HepG2 (cell line): ENCODE measurements around the gene KITLG. TPM values are rescaled to one million over a fixed set of nuclear protein-coding genes. Genes with fewer than 3 reads are reported as not detected.

Source experiments
- ATAC-seq: fragments of 200-7000 bp; cut with Tn5 transposase; 3 replicates; pipeline ENCODE4 v1.9.1; 2020; ENCODE audit warnings: mild to moderate bottlenecking, moderate library complexity
- BruUV-seq: library from RNA; stranded (reverse); fragments of 400-500 nt; replicated peaks from 2 replicates; lab custom pipeline; 2021; lab: Mats Ljungman, UMichigan
- CTCF ChIA-PET: fragments of 300-600 bp; formaldehyde crosslinking; extraction: SDS; loops from one replicate; lab custom pipeline; 2021; ENCODE audit warnings: low total read pairs, inconsistent platforms, low intra/inter-chr PET ratio; lab: Yijun Ruan, JAX
- POLR2A ChIA-PET: fragments of 350-600 bp; sonication (Branson Sonifier 250); formaldehyde crosslinking; loops from one replicate; lab custom pipeline; 2020; ENCODE audit warnings: antibody characterized with exemption, inconsistent platforms; lab: Yijun Ruan, JAX
- DNase-seq: peaks from one replicate; pipeline ENCODE4 v3.0.0-alpha.2; 2015; ENCODE audit warnings: low spot score
- FAIRE-seq: peaks from 3 replicates; lab custom pipeline; 2011; peaks lifted over from hg19 to GRCh38; lab: Jason Lieb, UNC
- H2AFZ ChIP-seq: one replicate; pipeline ENCODE4 v1.6.1; 2011; ENCODE audit warnings: low read length, inconsistent platforms
- H3K27ac ChIP-seq: fragments of 300-600 bp; 3 replicates; pipeline ENCODE4 v1.8.0; 2011; ENCODE audit warnings: mixed run types, mild to moderate bottlenecking, mixed read lengths, low read length, inconsistent platforms; ENCODE audit not compliant: insufficient read depth; ENCODE audit errors: extremely low read length
- H3K27me3 ChIP-seq, 2 experiments: fragments of 200-600 bp in 1 of 2; 2 replicates in 1 of 2; 3 replicates in 1 of 2; pipeline versions ENCODE4 v1.6.0 to v1.8.0; 2011; ENCODE audit warnings: low read length in 2 of 2, mild to moderate bottlenecking in 2 of 2, moderate library complexity in 2 of 2, inconsistent platforms in 1 of 2; ENCODE audit not compliant: insufficient read depth in 2 of 2, control insufficient read depth in 1 of 2
- H3K36me3 ChIP-seq, 2 experiments: fragments of 200-600 bp in 1 of 2; replicated peaks in 1 of 2; 2 replicates in 1 of 2; 3 replicates in 1 of 2; pipeline versions ENCODE4 v1.5.1 to v1.8.0; 2011; ENCODE audit warnings: low read length in 2 of 2, inconsistent platforms in 1 of 2; ENCODE audit not compliant: insufficient read depth in 2 of 2, control insufficient read depth in 1 of 2
- H3K4me1 ChIP-seq: 2 replicates; pipeline ENCODE4 v1.5.1; 2012; ENCODE audit warnings: low read length, inconsistent platforms; ENCODE audit not compliant: insufficient read depth
- H3K4me2 ChIP-seq: 2 replicates; pipeline ENCODE4 v1.6.0; 2011; ENCODE audit warnings: low read depth, low read length, inconsistent platforms
- H3K4me3 ChIP-seq, 3 experiments: fragments of 200-600 bp in 1 of 3; sonication (generic), shearing (Covaris generic) in 1 of 3; replicated peaks in 1 of 3; 2 replicates each; pipeline ENCODE4 v1.5.1; 2011 to 2016; ENCODE audit warnings: low read length in 3 of 3, inconsistent platforms in 2 of 3, low read depth in 2 of 3, mild to moderate bottlenecking in 2 of 3, control low read depth in 1 of 3, mixed read lengths in 1 of 3; ENCODE audit not compliant: insufficient read depth in 1 of 3
- H3K79me2 ChIP-seq: one replicate; pipeline ENCODE4 v1.6.1; 2011; ENCODE audit warnings: low read length, inconsistent platforms; ENCODE audit not compliant: insufficient read depth
- H3K9ac ChIP-seq: 2 replicates; pipeline ENCODE4 v1.6.0; 2011; ENCODE audit warnings: mild to moderate bottlenecking, low read depth, low read length, inconsistent platforms; ENCODE audit not compliant: insufficient read depth
- H3K9me3 ChIP-seq: 2 replicates; pipeline ENCODE4 v1.5.1; 2012; ENCODE audit warnings: mild to moderate bottlenecking, low read length
- H4K20me1 ChIP-seq: 2 replicates; pipeline ENCODE4 v1.6.0; 2011; ENCODE audit warnings: inconsistent platforms, mild to moderate bottlenecking, low read length, moderate library complexity; ENCODE audit not compliant: insufficient read depth
- ATRX ChIP-seq: sonication (generic); formaldehyde crosslinking; IDR thresholded peaks from 2 replicates; pipeline ENCODE4 v1.4.0; 2020; ENCODE audit warnings: missing genetic modification reagents, borderline replicate concordance
- HCFC1 ChIP-seq: fragments of 150-350 bp; IDR thresholded peaks from 2 replicates; pipeline ENCODE4 v1.6.1; 2014; ENCODE audit warnings: low read depth, low read length
- TFAP4 ChIP-seq: sonication (generic); IDR thresholded peaks from 2 replicates; pipeline ENCODE4 v1.6.1; 2016; ENCODE audit warnings: low read depth, borderline replicate concordance
- ZNF558 ChIP-seq: sonication (generic); formaldehyde crosslinking; IDR thresholded peaks from 2 replicates; pipeline ENCODE4 v1.9.0; 2022; ENCODE audit warnings: mild to moderate bottlenecking, missing genetic modification reagents, borderline replicate concordance
- ZNF703 ChIP-seq: sonication (generic); formaldehyde crosslinking; IDR thresholded peaks from 2 replicates; pipeline ENCODE4 v1.5.1; 2020; ENCODE audit warnings: missing genetic modification reagents, mild to moderate bottlenecking, moderate library complexity, borderline replicate concordance
- ZNF75D ChIP-seq: sonication (generic); formaldehyde crosslinking; IDR thresholded peaks from 2 replicates; pipeline ENCODE4 v1.8.1; 2023; ENCODE audit warnings: missing genetic modification reagents, mild to moderate bottlenecking, borderline replicate concordance
- ZSCAN29 ChIP-seq: sonication (generic); formaldehyde crosslinking; conservative IDR thresholded peaks from 2 replicates; pipeline ENCODE4 v1.4.0; 2020; ENCODE audit warnings: mild to moderate bottlenecking, missing genetic modification reagents
- WGBS: methylation state at CpG from one replicate; pipeline ENCODE4 v1.1.6; 2017; ENCODE audit warnings: low lambda C conversion rate; 5-methylcytosine and 5-hydroxymethylcytosine counted together
- in situ Hi-C: cut with HindIII; loops from 2 replicates; pipeline ENCODE4 v1.10.0; 2017; ENCODE audit warnings: low pct_unique_long_range_greater_than_20kb; ENCODE audit not compliant: extremely low pct_ligation_motif_present
- intact Hi-C: fragments of 100-400 bp; cut with micrococcal nuclease; formaldehyde crosslinking; loops from one replicate; pipeline ENCODE4 v1.10.0; 2022; ENCODE audit not compliant: unreplicated experiment
- polyA plus RNA-seq, 8 experiments: library from polyadenylated mRNA; depleted of rRNA in 3 of 8; stranded (reverse) in 7 of 8; unstranded in 1 of 8; fragments of >200 nt; fragmentation: Illumina TruSeq in 4 of 8; extraction: Trizol in 4 of 8; gene quantifications; 2 replicates each; pipeline versions ENCODE4 v1.2.1 to v1.2.3, GENCODE V29; 2011 to 2016; ENCODE audit warnings: low read depth in 4 of 8, missing spikeins in 1 of 8, mixed read lengths in 1 of 8; ENCODE audit not compliant: insufficient read depth in 1 of 8
- total RNA-seq, 5 experiments: library from RNA; depleted of rRNA; stranded (reverse); fragments of >200 nt; fragmentation: Illumina TruSeq; extraction: Trizol; gene quantifications; 2 replicates each; pipeline ENCODE4 v1.2.3, GENCODE V29; 2016; ENCODE audit warnings: low read depth in 1 of 5
- TF ChIP-seq, protein P1 (sequence below): sonication (generic); formaldehyde crosslinking; IDR thresholded peaks from 2 replicates; pipeline ENCODE4 v1.4.0; 2020; ENCODE audit warnings: missing genetic modification reagents

Gene KITLG
- total and polyA plus RNA-seq, 2 of the 13 experiments (the other 11 are each of a cell fraction or from before 2014, with no cell fraction given), result 0.66 to 4.3 TPM

GRCh38 chr12:88472248-88472647 lies 108.0 kb downstream of the KITLG start:
- in situ Hi-C loops, result no loop called here
- no peaks in the 10 kb centered on the region for H3K79me2 ChIP-seq
- no peak overlapping the region for H3K27ac ChIP-seq
- POLR2A ChIA-PET, result no interaction called here
- no peak overlapping the region for H3K4me3 ChIP-seq
- no peak for DNase-seq
- H2AFZ ChIP-seq, result no peak overlapping the region
- no peak for TF ChIP-seq ZSCAN29 (CRISPR knock-in tag)
- TF ChIP-seq HCFC1, result no peak
- TF ChIP-seq, all 625 proteins: peak for 0
- Histone ChIP-seq H4K20me1 (no peaks in the 10 kb centered on the region), H3K9ac (no peak overlapping the region), H3K4me1 (peaks cover 3% of the 10 kb centered on the region), H3K27me3 (no peaks in the 10 kb centered on the region), H3K36me3 (no peaks in the 10 kb centered on the region), H3K9me3 (no peaks in the 10 kb centered on the region), H3K4me2 (no peak overlapping the region)
- FAIRE-seq (no peak), ATAC-seq (no peak)
- WGBS, result 19% methylated on average over 2 of the region's 2 CpGs
- no TSS peak for BruUV-seq
- CTCF ChIA-PET, result no interaction called here
- intact Hi-C loops, result no loop called here

DNA sequence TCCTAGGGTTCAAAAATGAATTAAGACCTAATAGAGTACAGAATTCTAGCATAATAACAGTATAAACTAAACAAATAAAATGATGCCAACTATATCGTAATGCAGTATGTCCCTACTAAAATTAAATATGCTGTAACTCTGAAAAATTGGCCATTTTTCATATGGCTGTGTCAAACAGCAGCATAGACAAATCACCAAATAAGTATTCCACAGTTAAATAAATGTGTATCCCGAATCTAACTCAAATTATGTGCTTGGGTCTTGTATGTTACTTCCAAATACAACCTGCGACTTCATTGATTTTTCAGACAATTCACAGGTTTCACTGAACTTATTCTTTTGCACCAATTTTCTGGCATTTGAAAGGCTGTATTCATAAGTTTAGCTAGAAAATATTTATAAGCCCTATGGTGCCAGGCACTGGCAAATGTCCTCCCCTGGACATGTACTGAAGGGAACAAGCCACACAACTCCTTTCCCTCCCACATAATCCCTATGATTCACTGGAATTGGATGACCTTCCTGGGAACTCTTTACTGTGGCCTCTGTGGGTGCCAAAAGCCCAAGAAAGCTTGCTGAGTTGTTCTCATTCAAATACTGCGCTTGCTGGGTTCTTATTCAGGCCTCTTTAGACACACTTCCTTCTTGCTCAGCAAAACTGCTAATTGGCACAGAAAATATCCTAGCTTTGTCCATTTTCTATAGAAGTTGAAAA lies 108.8 kb downstream of the KITLG start:
- Histone ChIP-seq H3K4me1 (peaks cover 10% of the 10 kb centered on the region), H3K27ac (no peak overlapping the region), H3K27me3 (no peaks in the 10 kb centered on the region), H3K4me3 (no peak overlapping the region), H3K36me3 (no peaks in the 10 kb centered on the region), H3K4me2 (no peak overlapping the region), H3K79me2 (no peaks in the 10 kb centered on the region), H3K9me3 (no peaks in the 10 kb centered on the region), H2AFZ (no peak overlapping the region), H4K20me1 (no peaks in the 10 kb centered on the region), H3K9ac (no peak overlapping the region)
- no peak for DNase-seq
- CTCF ChIA-PET, result no interaction called here
- 71% methylated on average over 4 of the region's 4 CpGs for whole genome bisulfite sequencing
- no TSS peak for BruUV-seq
- in situ Hi-C loops, result no loop called here
- intact Hi-C loops, result no loop called here
- POLR2A ChIA-PET, result no interaction called here
- FAIRE-seq, result no peak
- ATAC-seq, result no peak
- no peak for TF ChIP-seq ATRX (CRISPR knock-in tag)
- no peak for TF ChIP-seq ZNF75D
- no peak for TF ChIP-seq ZNF703 (CRISPR knock-in tag)
- no peak for TF ChIP-seq TFAP4
- TF ChIP-seq, protein P1, sequence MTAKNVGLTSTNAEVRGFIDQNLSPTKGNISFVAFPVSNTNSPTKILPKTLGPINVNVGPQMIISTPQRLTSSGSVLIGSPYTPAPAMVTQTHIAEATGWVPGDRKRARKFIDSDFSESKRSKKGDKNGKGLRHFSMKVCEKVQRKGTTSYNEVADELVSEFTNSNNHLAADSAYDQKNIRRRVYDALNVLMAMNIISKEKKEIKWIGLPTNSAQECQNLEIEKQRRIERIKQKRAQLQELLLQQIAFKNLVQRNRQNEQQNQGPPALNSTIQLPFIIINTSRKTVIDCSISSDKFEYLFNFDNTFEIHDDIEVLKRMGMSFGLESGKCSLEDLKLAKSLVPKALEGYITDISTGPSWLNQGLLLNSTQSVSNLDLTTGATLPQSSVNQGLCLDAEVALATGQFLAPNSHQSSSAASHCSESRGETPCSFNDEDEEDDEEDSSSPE (CRISPR knock-in tag), result no peak
- TF ChIP-seq ZNF558 (CRISPR knock-in tag), result no peak
